Neural cell (in vitro differentiated cells): ENCODE data around the gene TTC21B. TPM values are rescaled to one million over a fixed set of nuclear protein-coding genes. Genes with fewer than 3 reads are reported as not detected.

ENCODE experiments used
- H2AFZ ChIP-seq: fragments of 200-600, 300-800 bp; sonication (generic), shearing (Covaris generic); 2 replicates; pipeline ENCODE4 v1.6.0; 2014; ENCODE audit warnings: low read depth, mild to moderate bottlenecking, antibody characterized with exemption, low read length, moderate library complexity
- H3F3A ChIP-seq: fragments of 200-600 bp; shearing (Covaris generic); 2 replicates; pipeline ENCODE4 v1.6.1; 2016; ENCODE audit warnings: mild to moderate bottlenecking, moderate library complexity, mixed read lengths, antibody characterized with exemption, low read length; ENCODE audit not compliant: insufficient read depth, poor library complexity, severe bottlenecking
- H3K27ac ChIP-seq: fragments of 200-600, 300-800 bp; sonication (generic), shearing (Covaris generic); 2 replicates; pipeline ENCODE4 v1.5.1; 2014; ENCODE audit warnings: mild to moderate bottlenecking, low read length, moderate library complexity
- H3K27me3 ChIP-seq: fragments of 300-800, 200-600 bp; sonication (generic), shearing (Covaris generic); 2 replicates; pipeline ENCODE4 v1.6.0; 2014; ENCODE audit warnings: mild to moderate bottlenecking, low read depth, low read length, moderate library complexity; ENCODE audit not compliant: insufficient read depth
- H3K36me3 ChIP-seq: fragments of 300-800, 200-600 bp; sonication (generic), shearing (Covaris generic); 2 replicates; pipeline ENCODE4 v1.5.1; 2014; ENCODE audit warnings: mild to moderate bottlenecking, antibody characterized with exemption, low read length, moderate library complexity; ENCODE audit not compliant: insufficient read depth
- H3K4me2 ChIP-seq: fragments of 300-800, 200-600 bp; sonication (generic), shearing (Covaris generic); 2 replicates; pipeline ENCODE4 v1.6.0; 2014; ENCODE audit warnings: mild to moderate bottlenecking, low read length
- H3K4me3 ChIP-seq: fragments of 300-800, 200-600 bp; sonication (generic), shearing (Covaris generic); 2 replicates; pipeline ENCODE4 v1.5.1; 2014; ENCODE audit warnings: mild to moderate bottlenecking, low read length, moderate library complexity
- H3K79me2 ChIP-seq: fragments of 200-600 bp; shearing (Covaris generic); replicated peaks from 2 replicates; pipeline ENCODE4 v1.6.0; 2014; ENCODE audit warnings: mild to moderate bottlenecking, low read length, moderate library complexity; ENCODE audit not compliant: insufficient read depth
- H3K9ac ChIP-seq: fragments of 300-800, 200-600 bp; sonication (generic), shearing (Covaris generic); 2 replicates; pipeline ENCODE4 v1.6.1; 2016; ENCODE audit warnings: mild to moderate bottlenecking, low read length, mixed read lengths
- H3K9me2 ChIP-seq: fragments of 200-600 bp; shearing (Covaris generic); 2 replicates; pipeline ENCODE4 v1.6.1; 2016; ENCODE audit warnings: mild to moderate bottlenecking, low read length, mixed read lengths; ENCODE audit not compliant: insufficient read depth
- H3K9me3 ChIP-seq: fragments of 200-600, 300-800 bp; sonication (generic), shearing (Covaris generic); 2 replicates; pipeline ENCODE4 v1.6.1; 2016; ENCODE audit warnings: mild to moderate bottlenecking, mixed run types, low read length, moderate library complexity, mixed read lengths
- H4K20me1 ChIP-seq: fragments of 200-600 bp; shearing (Covaris generic); 2 replicates; pipeline ENCODE4 v1.6.1; 2016; ENCODE audit warnings: mild to moderate bottlenecking, mixed run types; ENCODE audit not compliant: insufficient read depth
- EP300 ChIP-seq: fragments of 450-650 bp; conservative IDR thresholded peaks from 2 replicates; pipeline ENCODE4 v1.6.1; 2014; ENCODE audit warnings: antibody characterized with exemption, mild to moderate bottlenecking, moderate library complexity; ENCODE audit not compliant: poor library complexity, severe bottlenecking
- EZH2 ChIP-seq: fragments of 200-600, 300-800 bp; shearing (Covaris generic), sonication (generic); IDR thresholded peaks from 2 replicates; pipeline ENCODE4 v1.6.1; 2014; ENCODE audit warnings: antibody characterized with exemption, low read length, borderline replicate concordance, mild to moderate bottlenecking; ENCODE audit not compliant: insufficient read depth, poor library complexity, severe bottlenecking
- MXI1 ChIP-seq: fragments of 450-650 bp; conservative IDR thresholded peaks from 2 replicates; pipeline ENCODE4 v1.6.1; 2014; ENCODE audit warnings: antibody characterized with exemption, mild to moderate bottlenecking; ENCODE audit not compliant: poor library complexity, severe bottlenecking
- POLR2AphosphoS5 ChIP-seq: IDR thresholded peaks from 2 replicates; pipeline ENCODE4 v1.6.1; 2012
- RAD21 ChIP-seq: fragments of 450-650 bp; conservative IDR thresholded peaks from 2 replicates; pipeline ENCODE4 v1.6.1; 2014; ENCODE audit warnings: antibody characterized with exemption, mild to moderate bottlenecking, moderate library complexity
- SMC3 ChIP-seq: fragments of 450-650 bp; conservative IDR thresholded peaks from 2 replicates; pipeline ENCODE4 v1.6.1; 2014; ENCODE audit warnings: antibody characterized with exemption, mild to moderate bottlenecking, moderate library complexity; ENCODE audit not compliant: poor library complexity
- TAF1 ChIP-seq: IDR thresholded peaks from 2 replicates; pipeline ENCODE4 v1.6.1; 2012; ENCODE audit warnings: low read depth
- polyA plus RNA-seq: library from polyadenylated mRNA; depleted of rRNA; stranded (reverse); fragments of >200 nt; gene quantifications from 2 replicates; pipeline ENCODE4 v1.2.3, GENCODE V29; 2014
- TF ChIP-seq, protein P1 (sequence below): fragments of 450-650 bp; IDR thresholded peaks from 2 replicates; pipeline ENCODE4 v1.5.1; 2014; ENCODE audit warnings: antibody characterized with exemption, mild to moderate bottlenecking, moderate library complexity; ENCODE audit not compliant: poor library complexity, severe bottlenecking
- TF ChIP-seq, protein P2 (sequence below): IDR thresholded peaks from 2 replicates; pipeline ENCODE4 v1.6.1; 2012; ENCODE audit warnings: borderline replicate concordance

The TTC21B gene
- polyA plus RNA-seq, 1 donor from 2014 or later: 31.1 TPM

- Histone ChIP-seq H3K27ac (no peak overlapping the region), H3K9me3 (no peaks in the 10 kb centered on the region), H3K4me3 (no peak overlapping the region), H3K36me3 (no peaks in the 10 kb centered on the region), H3K27me3 (no peaks in the 10 kb centered on the region), H3K9me2 (no peaks in the 10 kb centered on the region), H3K9ac (no peak overlapping the region), H3F3A (no peaks in the 10 kb centered on the region), H2AFZ (no peak overlapping the region), H4K20me1 (no peaks in the 10 kb centered on the region), H3K79me2 (no peaks in the 10 kb centered on the region), H3K4me2 (no peak overlapping the region)
- TF ChIP-seq EP300 (no peak), POLR2AphosphoS5 (no peak), TAF1 (no peak), RAD21 (no peak), MXI1 (no peak), SMC3 (no peak), EZH2 (no peak)
- TF ChIP-seq, protein P1, sequence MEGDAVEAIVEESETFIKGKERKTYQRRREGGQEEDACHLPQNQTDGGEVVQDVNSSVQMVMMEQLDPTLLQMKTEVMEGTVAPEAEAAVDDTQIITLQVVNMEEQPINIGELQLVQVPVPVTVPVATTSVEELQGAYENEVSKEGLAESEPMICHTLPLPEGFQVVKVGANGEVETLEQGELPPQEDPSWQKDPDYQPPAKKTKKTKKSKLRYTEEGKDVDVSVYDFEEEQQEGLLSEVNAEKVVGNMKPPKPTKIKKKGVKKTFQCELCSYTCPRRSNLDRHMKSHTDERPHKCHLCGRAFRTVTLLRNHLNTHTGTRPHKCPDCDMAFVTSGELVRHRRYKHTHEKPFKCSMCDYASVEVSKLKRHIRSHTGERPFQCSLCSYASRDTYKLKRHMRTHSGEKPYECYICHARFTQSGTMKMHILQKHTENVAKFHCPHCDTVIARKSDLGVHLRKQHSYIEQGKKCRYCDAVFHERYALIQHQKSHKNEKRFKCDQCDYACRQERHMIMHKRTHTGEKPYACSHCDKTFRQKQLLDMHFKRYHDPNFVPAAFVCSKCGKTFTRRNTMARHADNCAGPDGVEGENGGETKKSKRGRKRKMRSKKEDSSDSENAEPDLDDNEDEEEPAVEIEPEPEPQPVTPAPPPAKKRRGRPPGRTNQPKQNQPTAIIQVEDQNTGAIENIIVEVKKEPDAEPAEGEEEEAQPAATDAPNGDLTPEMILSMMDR: no peak
- TF ChIP-seq, protein P2, sequence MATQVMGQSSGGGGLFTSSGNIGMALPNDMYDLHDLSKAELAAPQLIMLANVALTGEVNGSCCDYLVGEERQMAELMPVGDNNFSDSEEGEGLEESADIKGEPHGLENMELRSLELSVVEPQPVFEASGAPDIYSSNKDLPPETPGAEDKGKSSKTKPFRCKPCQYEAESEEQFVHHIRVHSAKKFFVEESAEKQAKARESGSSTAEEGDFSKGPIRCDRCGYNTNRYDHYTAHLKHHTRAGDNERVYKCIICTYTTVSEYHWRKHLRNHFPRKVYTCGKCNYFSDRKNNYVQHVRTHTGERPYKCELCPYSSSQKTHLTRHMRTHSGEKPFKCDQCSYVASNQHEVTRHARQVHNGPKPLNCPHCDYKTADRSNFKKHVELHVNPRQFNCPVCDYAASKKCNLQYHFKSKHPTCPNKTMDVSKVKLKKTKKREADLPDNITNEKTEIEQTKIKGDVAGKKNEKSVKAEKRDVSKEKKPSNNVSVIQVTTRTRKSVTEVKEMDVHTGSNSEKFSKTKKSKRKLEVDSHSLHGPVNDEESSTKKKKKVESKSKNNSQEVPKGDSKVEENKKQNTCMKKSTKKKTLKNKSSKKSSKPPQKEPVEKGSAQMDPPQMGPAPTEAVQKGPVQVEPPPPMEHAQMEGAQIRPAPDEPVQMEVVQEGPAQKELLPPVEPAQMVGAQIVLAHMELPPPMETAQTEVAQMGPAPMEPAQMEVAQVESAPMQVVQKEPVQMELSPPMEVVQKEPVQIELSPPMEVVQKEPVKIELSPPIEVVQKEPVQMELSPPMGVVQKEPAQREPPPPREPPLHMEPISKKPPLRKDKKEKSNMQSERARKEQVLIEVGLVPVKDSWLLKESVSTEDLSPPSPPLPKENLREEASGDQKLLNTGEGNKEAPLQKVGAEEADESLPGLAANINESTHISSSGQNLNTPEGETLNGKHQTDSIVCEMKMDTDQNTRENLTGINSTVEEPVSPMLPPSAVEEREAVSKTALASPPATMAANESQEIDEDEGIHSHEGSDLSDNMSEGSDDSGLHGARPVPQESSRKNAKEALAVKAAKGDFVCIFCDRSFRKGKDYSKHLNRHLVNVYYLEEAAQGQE: no peak
Measured at GRCh38 chr2:165958313-165958960, 4.9 kb upstream of the TTC21B start.

DNA sequence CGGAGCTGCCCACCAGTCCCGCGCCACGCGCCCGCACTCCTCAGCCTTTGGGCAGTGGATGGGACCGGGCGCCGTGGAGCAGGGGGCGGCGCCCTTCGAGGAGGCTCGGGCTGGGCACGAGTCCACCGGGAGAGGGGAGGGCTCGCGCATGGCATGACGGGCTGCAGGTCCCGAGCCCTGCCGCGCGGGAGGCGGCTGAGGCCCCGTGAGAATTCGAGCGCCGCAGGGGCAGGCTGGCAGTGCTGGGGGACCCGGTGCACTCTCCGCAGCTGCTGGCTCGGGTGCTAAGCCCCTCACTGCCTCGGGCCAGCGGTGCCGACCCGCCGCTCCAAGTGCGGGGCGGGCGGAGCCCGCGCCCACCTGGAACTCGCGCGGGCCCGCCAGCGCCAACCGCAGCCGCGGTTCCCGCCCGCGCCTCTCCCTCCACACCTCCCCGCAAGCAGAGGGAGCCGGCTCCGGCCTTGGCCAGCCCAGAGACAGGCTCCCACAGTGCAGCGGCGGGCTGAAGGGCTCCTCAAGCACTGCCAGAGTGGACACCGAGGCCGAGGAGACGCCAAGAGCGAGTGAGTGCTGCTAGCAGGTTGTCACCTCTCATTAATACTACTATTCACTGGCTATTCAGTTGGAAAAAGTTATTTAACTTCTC, 3.6 kb upstream of the TTC21B start:
- no peaks in the 10 kb centered on the region for H4K20me1 ChIP-seq
- H3K4me2 ChIP-seq: no peak overlapping the region
- no peak for TF ChIP-seq EP300
- no peak for TF ChIP-seq EZH2
- TF ChIP-seq, protein P2: no peak
- TF ChIP-seq, protein P1: no peak
- TF ChIP-seq RAD21: no peak
- TF ChIP-seq MXI1: no peak
- TF ChIP-seq SMC3: no peak
- no peak for TF ChIP-seq TAF1
- no peak for TF ChIP-seq POLR2AphosphoS5
- no peaks in the 10 kb centered on the region for H3F3A ChIP-seq
- H2AFZ ChIP-seq: no peak overlapping the region
- no peak overlapping the region for H3K9ac ChIP-seq
- no peak overlapping the region for H3K27ac ChIP-seq
- H3K36me3 ChIP-seq: no peaks in the 10 kb centered on the region
- H3K4me3 ChIP-seq: no peak overlapping the region
- no peaks in the 10 kb centered on the region for H3K9me2 ChIP-seq
- H3K9me3 ChIP-seq: no peaks in the 10 kb centered on the region
- H3K79me2 ChIP-seq: peaks cover 12% of the 10 kb centered on the region
- no peaks in the 10 kb centered on the region for H3K27me3 ChIP-seq
